SK-N-MC (cell line): Measurements from ENCODE around the gene RPUSD1.

Source experiments
- EZH2 ChIP-seq: fragments of 200-600 bp; sonication (generic); IDR thresholded peaks from one replicate; pipeline ENCODE4 v1.6.1; 2017; ENCODE audit warnings: antibody characterized with exemption
- FOXP2 ChIP-seq: optimal IDR thresholded peaks from 2 replicates; pipeline ENCODE3; 2011; ENCODE audit warnings: mild to moderate bottlenecking, moderate library complexity; ENCODE audit not compliant: insufficient read depth; ENCODE audit errors: extremely low read length, control extremely low read depth
- POLR2AphosphoS5 ChIP-seq: IDR thresholded peaks from 2 replicates; pipeline ENCODE4 v1.6.1; 2012; ENCODE audit warnings: mild to moderate bottlenecking, low read depth, low read length, borderline replicate concordance

DNA sequence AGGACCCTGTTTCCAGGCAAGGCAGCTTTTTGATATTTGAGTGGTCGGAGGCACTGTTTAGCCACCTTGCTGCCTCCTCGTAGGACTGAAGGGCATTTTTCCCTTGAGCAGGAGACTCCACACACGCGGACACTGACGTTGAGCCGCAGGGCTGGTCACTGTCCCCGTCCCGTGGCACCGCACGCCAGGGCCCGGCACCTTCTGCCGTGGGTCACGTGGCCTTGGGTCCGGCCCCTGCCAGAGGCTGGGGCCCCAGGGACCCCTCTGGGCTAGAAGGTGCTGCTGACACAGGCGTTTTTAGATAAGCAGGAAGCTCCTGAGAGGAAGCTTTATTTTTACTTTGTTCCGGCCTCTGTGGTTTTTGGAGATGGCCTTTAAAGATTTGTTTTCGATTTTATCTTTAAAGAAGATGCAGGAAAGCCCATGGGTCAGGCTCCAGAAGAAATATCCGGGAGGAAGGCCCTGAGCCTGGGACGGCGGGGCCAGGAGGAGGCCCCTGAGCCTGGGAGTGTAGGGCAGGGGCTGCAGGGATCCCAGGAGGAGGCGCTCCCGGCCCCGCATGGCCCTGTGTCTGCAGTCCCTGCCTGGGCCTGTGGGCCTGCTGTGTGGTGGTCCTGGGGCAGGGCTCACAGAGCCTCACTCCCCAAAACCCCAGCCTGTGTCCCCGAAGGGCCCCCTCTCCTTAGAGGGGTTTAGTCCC, 42.8 kb upstream of the RPUSD1 start:
- TF ChIP-seq EZH2 (no peak), POLR2AphosphoS5 (no peak), FOXP2 (no peak)
